Ishikawa (cell line): ENCODE data around the gene TAF11L5.

Source experiments
- CREB1 ChIP-seq: IDR thresholded peaks from 2 replicates; pipeline ENCODE4 v1.6.1; 2012; ENCODE audit warnings: low read depth
- EP300 ChIP-seq: IDR thresholded peaks from 2 replicates; pipeline ENCODE4 v1.6.1; 2012; ENCODE audit warnings: borderline replicate concordance
- NFIC ChIP-seq: IDR thresholded peaks from 2 replicates; pipeline ENCODE4 v1.6.1; 2012
- RAD21 ChIP-seq: IDR thresholded peaks from 2 replicates; pipeline ENCODE4 v1.6.1; 2012; ENCODE audit warnings: low read depth
- TEAD4 ChIP-seq: IDR thresholded peaks from 2 replicates; pipeline ENCODE4 v1.6.1; 2012
- ZBTB7A ChIP-seq: IDR thresholded peaks from 2 replicates; pipeline ENCODE4 v1.6.1; 2012; ENCODE audit warnings: low read depth
- TF ChIP-seq, protein P1 (sequence below): IDR thresholded peaks from 2 replicates; pipeline ENCODE4 v1.6.1; 2012; ENCODE audit warnings: low read depth, mild to moderate bottlenecking
- TF ChIP-seq, protein P2 (sequence below): IDR thresholded peaks from 2 replicates; pipeline ENCODE4 v1.6.1; 2012

DNA sequence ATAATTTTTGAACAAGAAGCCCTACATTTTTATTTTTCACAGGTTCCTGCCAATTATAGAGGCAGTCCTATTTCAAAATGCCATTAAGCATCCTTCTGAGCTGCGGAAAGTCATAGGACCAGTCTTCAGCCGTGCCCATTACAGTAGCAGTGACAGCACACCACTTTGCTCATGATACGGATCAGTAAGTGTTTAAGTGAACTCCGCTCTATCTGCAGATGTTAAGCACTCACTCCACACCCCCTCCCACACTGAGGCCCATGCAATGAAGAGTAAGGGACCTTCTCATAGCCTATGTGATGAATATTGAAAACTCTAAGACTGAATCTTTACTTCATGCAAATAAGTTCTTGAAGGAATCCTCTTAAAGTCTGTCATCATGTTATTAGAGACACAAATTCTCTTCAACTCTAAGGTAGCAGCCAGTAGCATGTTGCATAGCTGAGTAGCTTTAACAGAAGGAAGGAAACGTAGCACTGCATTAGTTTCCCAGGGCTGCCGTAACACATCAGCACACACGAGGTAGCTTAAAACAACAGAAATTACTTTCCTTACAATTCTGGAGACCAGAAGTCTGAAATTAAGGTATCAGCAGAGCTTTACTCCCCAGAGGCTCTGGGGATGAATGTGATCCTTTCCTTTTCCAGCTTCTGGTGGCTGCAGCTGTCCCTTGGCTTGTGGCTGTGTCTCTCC, 47.3 kb upstream of the TAF11L5 start:
- TF ChIP-seq CREB1 = no peak
- TF ChIP-seq RAD21 = no peak
- TF ChIP-seq, protein P1, sequence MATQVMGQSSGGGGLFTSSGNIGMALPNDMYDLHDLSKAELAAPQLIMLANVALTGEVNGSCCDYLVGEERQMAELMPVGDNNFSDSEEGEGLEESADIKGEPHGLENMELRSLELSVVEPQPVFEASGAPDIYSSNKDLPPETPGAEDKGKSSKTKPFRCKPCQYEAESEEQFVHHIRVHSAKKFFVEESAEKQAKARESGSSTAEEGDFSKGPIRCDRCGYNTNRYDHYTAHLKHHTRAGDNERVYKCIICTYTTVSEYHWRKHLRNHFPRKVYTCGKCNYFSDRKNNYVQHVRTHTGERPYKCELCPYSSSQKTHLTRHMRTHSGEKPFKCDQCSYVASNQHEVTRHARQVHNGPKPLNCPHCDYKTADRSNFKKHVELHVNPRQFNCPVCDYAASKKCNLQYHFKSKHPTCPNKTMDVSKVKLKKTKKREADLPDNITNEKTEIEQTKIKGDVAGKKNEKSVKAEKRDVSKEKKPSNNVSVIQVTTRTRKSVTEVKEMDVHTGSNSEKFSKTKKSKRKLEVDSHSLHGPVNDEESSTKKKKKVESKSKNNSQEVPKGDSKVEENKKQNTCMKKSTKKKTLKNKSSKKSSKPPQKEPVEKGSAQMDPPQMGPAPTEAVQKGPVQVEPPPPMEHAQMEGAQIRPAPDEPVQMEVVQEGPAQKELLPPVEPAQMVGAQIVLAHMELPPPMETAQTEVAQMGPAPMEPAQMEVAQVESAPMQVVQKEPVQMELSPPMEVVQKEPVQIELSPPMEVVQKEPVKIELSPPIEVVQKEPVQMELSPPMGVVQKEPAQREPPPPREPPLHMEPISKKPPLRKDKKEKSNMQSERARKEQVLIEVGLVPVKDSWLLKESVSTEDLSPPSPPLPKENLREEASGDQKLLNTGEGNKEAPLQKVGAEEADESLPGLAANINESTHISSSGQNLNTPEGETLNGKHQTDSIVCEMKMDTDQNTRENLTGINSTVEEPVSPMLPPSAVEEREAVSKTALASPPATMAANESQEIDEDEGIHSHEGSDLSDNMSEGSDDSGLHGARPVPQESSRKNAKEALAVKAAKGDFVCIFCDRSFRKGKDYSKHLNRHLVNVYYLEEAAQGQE = no peak
- TF ChIP-seq ZBTB7A = no peak
- TF ChIP-seq NFIC = no peak
- no peak for TF ChIP-seq TEAD4
- TF ChIP-seq EP300 = no peak
- TF ChIP-seq, protein P2, sequence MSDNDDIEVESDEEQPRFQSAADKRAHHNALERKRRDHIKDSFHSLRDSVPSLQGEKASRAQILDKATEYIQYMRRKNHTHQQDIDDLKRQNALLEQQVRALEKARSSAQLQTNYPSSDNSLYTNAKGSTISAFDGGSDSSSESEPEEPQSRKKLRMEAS = no peak
